Urothelium cell line (cell line): Measurements from ENCODE around the gene FAM107B.
"Not testable (repeated sequence)": the region's sequence is repeated elsewhere in the genome, so short reads cannot be mapped to it uniquely, and the experiment has no call there.

Experiments used
- DNase-seq: peaks from one replicate; pipeline ENCODE4 v3.0.0; 2011; ENCODE audit warnings: low spot score, mixed read lengths
- FAIRE-seq: peaks from 2 replicates; lab custom pipeline; 2011; peaks lifted over from hg19 to GRCh38; lab: Jason Lieb, UNC

Gene FAM107B

GRCh38 chr10:14604181-14605142 lies 170.2 kb downstream of the FAM107B start:
- FAIRE-seq: no peak
- peak; percentile 86 for DNase-seq

- DNase-seq (peak; percentile 37), FAIRE-seq (no peak)
Measured at GRCh38 chr10:14603534-14604102, 171.1 kb downstream of the FAM107B start.

GRCh38 chr10:14602807-14603533 lies 171.7 kb downstream of the FAM107B start:
- FAIRE-seq (no peak), DNase-seq (no peak)

GRCh38 chr10:14601872-14602725 lies 172.6 kb downstream of the FAM107B start:
- peak; percentile 86 for DNase-seq
- FAIRE-seq: peak; percentile 87

GRCh38 chr10:14601326-14601725 lies 173.4 kb downstream of the FAM107B start:
- FAIRE-seq: no peak
- DNase-seq: no peak

- DNase-seq (no peak), FAIRE-seq (no peak)
Measured at GRCh38 chr10:14600065-14600464, 174.6 kb downstream of the FAM107B start.

- no peak for FAIRE-seq
Measured at GRCh38 chr10:14598809-14599764, 175.6 kb downstream of the FAM107B start.

GRCh38 chr10:14595526-14596182 lies 179.0 kb downstream of the FAM107B start:
- FAIRE-seq (no peak), DNase-seq (no peak)

More at GRCh38 chr10:14598809-14599764, 175.6 kb downstream of the FAM107B start:
- DNase-seq: no peak

GRCh38 chr10:14594878-14595525 lies 179.7 kb downstream of the FAM107B start:
- no peak for FAIRE-seq
- no peak for DNase-seq

GRCh38 chr10:14593806-14594205 lies 180.9 kb downstream of the FAM107B start:
- no peak for DNase-seq
- no peak for FAIRE-seq

GRCh38 chr10:14592566-14592965 lies 182.1 kb downstream of the FAM107B start:
- FAIRE-seq: no peak
- no peak for DNase-seq

- DNase-seq (no peak), FAIRE-seq (no peak)
Measured at GRCh38 chr10:14592026-14592425, 182.7 kb downstream of the FAM107B start.

- FAIRE-seq, DNase-seq: not testable (repeated sequence)
Measured at GRCh38 chr10:14588938-14589294, 185.8 kb downstream of the FAM107B start.

GRCh38 chr10:14588084-14588937 lies 186.4 kb downstream of the FAM107B start:
- FAIRE-seq (no peak), DNase-seq (no peak)

- DNase-seq: no peak
- FAIRE-seq: no peak
Measured at GRCh38 chr10:14587540-14588083, 187.1 kb downstream of the FAM107B start.

- no peak for DNase-seq
- FAIRE-seq: no peak
Measured at GRCh38 chr10:14586901-14587300, 187.8 kb downstream of the FAM107B start.
